Astrocyte of the cerebellum (primary cell): ENCODE measurements around the gene INPP4B.

Experiments
- DNase-seq: peaks from one replicate; pipeline ENCODE4 v3.0.0-alpha.2; 2011; ENCODE audit warnings: low read depth
- H3K4me3 ChIP-seq: 2 replicates; pipeline ENCODE4 v1.5.1; 2011; ENCODE audit warnings: mild to moderate bottlenecking, low read depth, low read length, moderate library complexity
- CTCF ChIP-seq: IDR thresholded peaks from 2 replicates; pipeline ENCODE4 v1.5.1; 2012; ENCODE audit warnings: low read length, low read depth, moderate library complexity, mild to moderate bottlenecking; ENCODE audit errors: missing control alignments
- in situ Hi-C: cut with HindIII; loops from 2 replicates; pipeline ENCODE4 v1.10.0; 2017; ENCODE audit warnings: low sequenced_read_pairs

INPP4B gene

GRCh38 chr4:142158980-142159379, 687.1 kb downstream of the INPP4B start:
- TF ChIP-seq CTCF, result no peak
- in situ Hi-C loops, result no loop called here
- H3K4me3 ChIP-seq, result no peak overlapping the region
- DNase-seq, result no peak

- no peak for TF ChIP-seq CTCF
- in situ Hi-C loops, result no loop called here
- no peak for DNase-seq
- H3K4me3 ChIP-seq, result no peak overlapping the region
Observed at GRCh38 chr4:142156256-142156655, 689.8 kb downstream of the INPP4B start.

- in situ Hi-C loops, result no loop called here
Observed at GRCh38 chr4:142155347-142155746, 690.8 kb downstream of the INPP4B start.

GRCh38 chr4:142150483-142150882, 695.6 kb downstream of the INPP4B start:
- no peak overlapping the region for H3K4me3 ChIP-seq
- no peak for DNase-seq
- in situ Hi-C loops, result no loop called here
- TF ChIP-seq CTCF, result no peak

More at GRCh38 chr4:142155347-142155746, 690.8 kb downstream of the INPP4B start:
- TF ChIP-seq CTCF, result no peak
- no peak for DNase-seq
- H3K4me3 ChIP-seq, result no peak overlapping the region

GRCh38 chr4:142144813-142145212, 701.3 kb downstream of the INPP4B start:
- in situ Hi-C loops, result loop anchor here (25.0 kb wide), 1 partner anchor 692 kb away; the partner anchor contains the start of gene INPP4B
- TF ChIP-seq CTCF, result no peak
- DNase-seq, result no peak
- no peak overlapping the region for H3K4me3 ChIP-seq

- no peak for DNase-seq
- H3K4me3 ChIP-seq, result no peak overlapping the region
- no peak for TF ChIP-seq CTCF
- in situ Hi-C loops, result loop anchor here (25.0 kb wide), 1 partner anchor 695 kb away; the partner anchor contains the start of gene INPP4B
Observed at GRCh38 chr4:142142366-142143054, 703.6 kb downstream of the INPP4B start.
